Activated naive CD8-positive, alpha-beta T cell (primary cell): Measurements from ENCODE around the gene SLC11A1.

Experiments used
- H3K27ac Mint-ChIP-seq: one replicate; pipeline ENCODE4 v1.8.0; 2021; ENCODE audit warnings: mixed read lengths
- H3K27me3 Mint-ChIP-seq: one replicate; pipeline ENCODE4 v1.8.0; 2021; ENCODE audit warnings: mixed read lengths
- H3K36me3 Mint-ChIP-seq: one replicate; pipeline ENCODE4 v1.8.0; 2021; ENCODE audit warnings: mixed read lengths
- H3K4me1 Mint-ChIP-seq: one replicate; pipeline ENCODE4 v1.8.0; 2021; ENCODE audit warnings: low read depth, mixed read lengths
- H3K4me3 Mint-ChIP-seq: one replicate; pipeline ENCODE4 v1.8.0; 2021; ENCODE audit warnings: mild to moderate bottlenecking, mixed read lengths
- H3K9me3 Mint-ChIP-seq: one replicate; pipeline ENCODE4 v1.8.0; 2021; ENCODE audit warnings: low read depth, mixed read lengths

Gene SLC11A1

GRCh38 chr2:218403810-218404209, 21.7 kb downstream of the SLC11A1 start:
- peaks cover 44% of the 10 kb centered on the region for H3K4me1 Mint-ChIP-seq
- H3K27me3 Mint-ChIP-seq = no peaks in the 10 kb centered on the region
- H3K36me3 Mint-ChIP-seq = no peaks in the 10 kb centered on the region
- no peaks in the 10 kb centered on the region for H3K9me3 Mint-ChIP-seq
- H3K4me3 Mint-ChIP-seq = peak overlapping the region; percentile 4
- H3K27ac Mint-ChIP-seq = peak overlapping the region; percentile 6

DNA sequence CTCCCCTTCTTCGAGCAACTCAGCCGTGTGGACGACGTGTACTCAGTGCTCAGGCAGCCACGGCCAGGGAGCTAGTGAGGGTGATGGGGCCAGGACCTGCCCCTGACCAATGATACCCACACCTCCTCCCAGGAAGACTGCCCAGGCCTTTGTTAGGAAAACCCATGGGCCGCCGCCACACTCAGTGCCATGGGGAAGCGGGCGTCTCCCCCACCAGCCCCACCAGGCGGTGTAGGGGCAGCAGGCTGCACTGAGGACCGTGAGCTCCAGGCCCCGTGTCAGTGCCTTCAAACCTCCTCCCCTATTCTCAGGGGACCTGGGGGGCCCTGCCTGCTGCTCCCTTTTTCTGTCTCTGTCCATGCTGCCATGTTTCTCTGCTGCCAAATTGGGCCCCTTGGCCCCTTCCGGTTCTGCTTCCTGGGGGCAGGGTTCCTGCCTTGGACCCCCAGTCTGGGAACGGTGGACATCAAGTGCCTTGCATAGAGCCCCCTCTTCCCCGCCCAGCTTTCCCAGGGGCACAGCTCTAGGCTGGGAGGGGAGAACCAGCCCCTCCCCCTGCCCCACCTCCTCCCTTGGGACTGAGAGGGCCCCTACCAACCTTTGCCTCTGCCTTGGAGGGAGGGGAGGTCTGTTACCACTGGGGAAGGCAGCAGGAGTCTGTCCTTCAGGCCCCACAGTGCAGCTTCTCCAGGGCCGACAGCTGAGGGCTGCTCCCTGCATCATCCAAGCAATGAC, 22.4 kb downstream of the SLC11A1 start:
- Mint-ChIP-seq H3K4me1 (peaks cover 44% of the 10 kb centered on the region), H3K9me3 (no peaks in the 10 kb centered on the region), H3K36me3 (no peaks in the 10 kb centered on the region), H3K4me3 (no peak overlapping the region), H3K27me3 (no peaks in the 10 kb centered on the region), H3K27ac (no peak overlapping the region)

DNA sequence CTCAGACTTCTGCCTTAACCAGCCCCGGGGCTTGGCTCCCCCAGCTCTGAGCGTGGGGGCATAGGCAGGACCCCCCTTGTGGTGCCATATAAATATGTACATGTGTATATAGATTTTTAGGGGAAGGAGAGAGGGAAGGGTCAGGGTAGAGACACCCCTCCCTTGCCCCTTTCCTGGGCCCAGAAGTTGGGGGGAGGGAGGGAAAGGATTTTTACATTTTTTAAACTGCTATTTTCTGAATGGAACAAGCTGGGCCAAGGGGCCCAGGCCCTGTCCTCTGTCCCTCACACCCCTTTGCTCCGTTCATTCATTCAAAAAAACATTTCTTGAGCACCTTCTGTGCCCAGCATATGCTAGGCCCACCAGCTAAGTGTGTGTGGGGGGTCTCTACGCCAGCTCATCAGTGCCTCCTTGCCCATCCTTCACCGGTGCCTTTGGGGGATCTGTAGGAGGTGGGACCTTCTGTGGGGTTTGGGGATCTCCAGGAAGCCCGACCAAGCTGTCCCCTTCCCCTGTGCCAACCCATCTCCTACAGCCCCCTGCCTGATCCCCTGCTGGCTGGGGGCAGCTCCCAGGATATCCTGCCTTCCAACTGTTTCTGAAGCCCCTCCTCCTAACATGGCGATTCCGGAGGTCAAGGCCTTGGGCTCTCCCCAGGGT, 23.1 kb downstream of the SLC11A1 start:
- Mint-ChIP-seq H3K27ac (peak overlapping the region; percentile 61), H3K4me3 (peak overlapping the region; percentile 83), H3K36me3 (no peaks in the 10 kb centered on the region), H3K27me3 (no peaks in the 10 kb centered on the region), H3K9me3 (no peaks in the 10 kb centered on the region), H3K4me1 (peaks cover 44% of the 10 kb centered on the region)

DNA sequence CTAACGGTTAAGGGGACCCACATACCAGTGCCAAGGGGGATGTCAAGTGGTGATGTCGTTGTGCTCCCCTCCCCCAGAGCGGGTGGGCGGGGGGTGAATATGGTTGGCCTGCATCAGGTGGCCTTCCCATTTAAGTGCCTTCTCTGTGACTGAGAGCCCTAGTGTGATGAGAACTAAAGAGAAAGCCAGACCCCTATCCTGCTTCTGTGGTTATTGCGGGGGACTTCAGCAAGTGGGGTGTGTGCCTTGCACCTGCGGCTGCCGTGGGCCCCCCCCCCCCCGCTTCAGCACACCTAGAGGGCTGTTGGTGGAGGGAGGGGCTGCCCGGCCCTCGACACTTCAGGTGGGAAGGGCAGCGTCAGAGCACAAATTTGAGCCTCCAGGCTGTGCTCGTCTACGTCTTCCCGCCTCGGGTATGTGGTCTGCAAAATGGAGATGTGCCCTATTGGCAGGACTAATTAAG, 23.7 kb downstream of the SLC11A1 start:
- H3K9me3 Mint-ChIP-seq = no peaks in the 10 kb centered on the region
- peak overlapping the region; percentile 72 for H3K27ac Mint-ChIP-seq
- no peaks in the 10 kb centered on the region for H3K27me3 Mint-ChIP-seq
- no peaks in the 10 kb centered on the region for H3K36me3 Mint-ChIP-seq
- peaks cover 44% of the 10 kb centered on the region for H3K4me1 Mint-ChIP-seq
- peak overlapping the region; percentile 83 for H3K4me3 Mint-ChIP-seq

- peaks cover 41% of the 10 kb centered on the region for H3K4me1 Mint-ChIP-seq
- peak overlapping the region; percentile 89 for H3K4me3 Mint-ChIP-seq
- no peaks in the 10 kb centered on the region for H3K27me3 Mint-ChIP-seq
- H3K36me3 Mint-ChIP-seq = no peaks in the 10 kb centered on the region
- no peaks in the 10 kb centered on the region for H3K9me3 Mint-ChIP-seq
- peak overlapping the region; percentile 83 for H3K27ac Mint-ChIP-seq
Observed at GRCh38 chr2:218406209-218406948, 24.3 kb downstream of the SLC11A1 start.

DNA sequence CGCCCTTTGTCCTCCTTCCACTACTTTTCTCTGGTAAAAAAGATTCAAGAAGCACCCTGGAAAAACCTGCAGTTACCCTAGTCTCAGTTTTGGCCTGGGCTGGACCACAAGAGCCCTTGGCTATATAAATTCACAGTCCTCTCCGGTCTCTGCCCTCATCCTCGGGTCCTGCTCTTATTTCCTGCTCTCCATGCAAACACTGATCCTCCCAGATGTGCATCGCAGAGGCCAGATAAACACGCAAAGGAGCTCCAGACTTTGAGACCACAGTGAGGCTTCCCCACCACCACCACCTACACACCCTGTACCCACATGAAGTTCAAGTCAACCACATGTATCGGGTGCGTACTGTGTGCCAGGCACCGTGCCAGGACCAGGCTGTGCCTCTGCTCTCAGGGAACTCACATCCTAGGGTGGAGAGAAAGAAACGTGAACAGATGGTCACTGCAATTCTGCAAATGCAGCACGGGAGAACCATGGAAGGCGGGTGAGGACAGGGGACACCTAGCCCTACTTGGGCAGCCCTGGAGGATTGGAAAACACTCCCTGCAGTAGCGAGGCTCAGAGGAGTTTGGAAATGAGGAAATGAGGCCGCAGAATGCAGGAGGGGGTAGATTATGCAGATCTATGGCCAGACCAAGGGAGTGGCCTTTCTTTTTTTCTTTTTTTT, 25.0 kb downstream of the SLC11A1 start:
- H3K9me3 Mint-ChIP-seq = no peaks in the 10 kb centered on the region
- no peaks in the 10 kb centered on the region for H3K36me3 Mint-ChIP-seq
- peak overlapping the region; percentile 83 for H3K27ac Mint-ChIP-seq
- H3K4me3 Mint-ChIP-seq = peak overlapping the region; percentile 89
- H3K27me3 Mint-ChIP-seq = no peaks in the 10 kb centered on the region
- H3K4me1 Mint-ChIP-seq = peaks cover 37% of the 10 kb centered on the region

DNA sequence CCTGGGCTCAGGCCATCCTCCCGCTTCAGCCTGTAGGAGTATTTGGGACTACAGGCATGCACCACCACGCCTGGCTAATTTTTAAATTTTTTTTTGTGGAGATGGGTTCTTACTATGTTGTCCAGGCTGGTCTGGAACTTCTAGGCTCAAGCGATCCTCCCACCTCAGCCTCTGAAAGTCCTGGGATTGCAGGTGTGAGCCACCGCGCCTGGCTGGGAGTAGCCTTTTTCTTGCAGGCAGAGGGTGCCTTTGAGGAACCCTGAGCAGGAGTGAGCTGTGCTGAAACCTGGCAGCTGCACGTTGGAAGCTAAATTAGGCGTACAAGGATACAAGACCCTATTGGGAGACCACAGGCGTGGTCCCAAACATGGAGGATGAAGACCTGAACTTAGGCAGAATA, 25.6 kb downstream of the SLC11A1 start:
- H3K27me3 Mint-ChIP-seq = no peaks in the 10 kb centered on the region
- H3K9me3 Mint-ChIP-seq = no peaks in the 10 kb centered on the region
- no peak overlapping the region for H3K27ac Mint-ChIP-seq
- H3K36me3 Mint-ChIP-seq = no peaks in the 10 kb centered on the region
- H3K4me3 Mint-ChIP-seq = no peak overlapping the region
- peaks cover 34% of the 10 kb centered on the region for H3K4me1 Mint-ChIP-seq

DNA sequence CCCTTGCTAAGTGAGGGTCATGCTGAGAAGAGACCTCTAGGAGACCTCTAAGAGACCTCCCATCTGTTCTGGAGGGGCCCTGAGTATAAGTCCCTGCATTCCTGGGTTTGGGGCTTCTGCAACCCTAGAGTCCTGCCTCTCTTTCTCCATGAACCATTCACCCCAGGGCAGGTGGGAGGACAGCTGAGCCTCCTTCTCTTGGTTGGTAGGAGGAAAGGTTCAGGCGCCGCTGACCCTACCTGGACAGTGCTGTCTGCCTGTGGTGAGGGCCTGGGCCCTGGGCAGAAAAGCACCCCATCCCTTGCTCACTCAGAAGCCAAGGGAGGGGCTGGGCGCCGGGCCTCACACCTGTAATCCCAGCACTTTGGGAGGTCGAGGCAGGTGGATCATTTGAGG, 36.2 kb downstream of the SLC11A1 start:
- no peaks in the 10 kb centered on the region for H3K27me3 Mint-ChIP-seq
- no peaks in the 10 kb centered on the region for H3K36me3 Mint-ChIP-seq
- H3K27ac Mint-ChIP-seq = no peak overlapping the region
- no peak overlapping the region for H3K4me3 Mint-ChIP-seq
- H3K9me3 Mint-ChIP-seq = no peaks in the 10 kb centered on the region
- no peaks in the 10 kb centered on the region for H3K4me1 Mint-ChIP-seq

DNA sequence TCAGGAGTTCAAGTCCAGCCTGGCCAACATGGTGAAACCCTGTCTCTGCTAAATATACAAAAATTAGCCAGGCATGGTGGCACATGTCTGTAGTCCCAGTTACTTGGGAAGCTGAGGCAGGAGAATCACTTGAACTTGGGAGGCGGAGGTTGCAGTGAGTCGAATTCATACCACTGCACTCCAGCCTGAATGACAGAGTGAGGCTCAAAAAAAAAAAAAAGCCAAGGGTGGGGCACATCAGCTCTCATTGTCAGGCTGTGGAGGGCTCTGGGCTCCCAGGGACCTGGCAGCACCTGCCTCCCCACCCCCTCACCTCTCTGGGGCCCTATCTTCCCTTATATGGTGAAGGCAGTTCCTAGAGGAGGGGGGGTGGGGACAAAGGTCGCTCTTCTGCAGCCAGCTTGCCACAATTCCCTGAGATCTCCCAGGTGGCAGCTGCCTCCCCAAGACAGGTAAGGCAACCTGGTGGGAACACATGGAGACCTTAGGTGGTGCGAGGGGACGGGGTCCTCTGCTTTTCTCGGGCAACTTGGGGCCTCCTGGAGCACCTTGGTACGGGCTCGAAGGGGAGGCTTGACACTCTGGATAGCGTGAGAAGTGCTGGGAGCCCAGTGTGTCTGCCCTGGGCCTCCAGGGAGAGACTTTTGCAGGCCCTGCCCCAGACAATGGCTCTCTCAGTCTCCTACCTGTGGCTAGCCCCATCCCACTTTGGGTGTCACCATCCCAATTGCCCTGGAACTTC, 36.8 kb downstream of the SLC11A1 start, which contains the start of gene VIL1:
VIL1 (plus strand) TSS at position 407 of the 742 bp plus-strand sequence. CDS start 4,656 bp downstream, outside the sequence.
- no peaks in the 10 kb centered on the region for H3K4me1 Mint-ChIP-seq

DNA sequence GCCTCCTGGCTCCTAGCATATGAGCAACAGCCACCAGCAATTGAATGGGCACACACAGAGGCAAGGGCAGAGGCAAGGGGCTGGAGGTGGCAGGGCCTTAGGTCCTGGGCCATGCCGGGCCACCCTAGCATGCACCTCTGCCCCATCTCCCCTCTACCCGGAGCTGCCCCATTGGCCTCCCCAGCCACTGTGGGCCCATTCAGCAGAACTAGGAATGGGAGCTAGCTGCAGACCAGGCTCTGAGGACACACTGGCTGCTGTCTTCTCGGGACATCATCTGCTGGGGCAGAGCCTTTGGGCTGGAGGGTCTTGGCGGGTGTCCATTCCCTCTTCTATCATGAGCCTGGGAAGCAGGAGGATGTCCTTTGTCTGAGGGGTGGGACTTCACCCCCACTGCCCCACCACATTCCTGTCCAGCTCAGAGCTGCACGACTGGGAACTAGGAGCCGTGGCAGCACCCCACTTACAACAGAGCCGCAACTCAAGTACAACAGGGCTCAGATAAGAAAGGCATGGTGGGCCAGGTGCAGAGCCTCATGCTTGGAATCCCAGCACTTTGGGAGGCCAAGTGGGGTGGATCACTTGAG, 37.6 kb downstream of the SLC11A1 start:
- no peaks in the 10 kb centered on the region for H3K9me3 Mint-ChIP-seq
- no peak overlapping the region for H3K4me3 Mint-ChIP-seq
- H3K27me3 Mint-ChIP-seq = no peaks in the 10 kb centered on the region
- H3K36me3 Mint-ChIP-seq = no peaks in the 10 kb centered on the region
- H3K27ac Mint-ChIP-seq = no peak overlapping the region
- H3K4me1 Mint-ChIP-seq = no peaks in the 10 kb centered on the region

More for the DNA sequence above, 36.8 kb downstream of the SLC11A1 start, which contains the start of gene VIL1:
- no peaks in the 10 kb centered on the region for H3K27me3 Mint-ChIP-seq
- no peaks in the 10 kb centered on the region for H3K9me3 Mint-ChIP-seq
- H3K27ac Mint-ChIP-seq = no peak within 1 kb of the TSS
- H3K36me3 Mint-ChIP-seq = no peaks in the 10 kb centered on the region
- H3K4me3 Mint-ChIP-seq = no peak within 1 kb of the TSS

- no peaks in the 10 kb centered on the region for H3K27me3 Mint-ChIP-seq
- no peaks in the 10 kb centered on the region for H3K9me3 Mint-ChIP-seq
- no peak overlapping the region for H3K27ac Mint-ChIP-seq
- no peaks in the 10 kb centered on the region for H3K4me1 Mint-ChIP-seq
- no peaks in the 10 kb centered on the region for H3K36me3 Mint-ChIP-seq
- H3K4me3 Mint-ChIP-seq = no peak overlapping the region
Observed at GRCh38 chr2:218421027-218421426, 39.0 kb downstream of the SLC11A1 start.

DNA sequence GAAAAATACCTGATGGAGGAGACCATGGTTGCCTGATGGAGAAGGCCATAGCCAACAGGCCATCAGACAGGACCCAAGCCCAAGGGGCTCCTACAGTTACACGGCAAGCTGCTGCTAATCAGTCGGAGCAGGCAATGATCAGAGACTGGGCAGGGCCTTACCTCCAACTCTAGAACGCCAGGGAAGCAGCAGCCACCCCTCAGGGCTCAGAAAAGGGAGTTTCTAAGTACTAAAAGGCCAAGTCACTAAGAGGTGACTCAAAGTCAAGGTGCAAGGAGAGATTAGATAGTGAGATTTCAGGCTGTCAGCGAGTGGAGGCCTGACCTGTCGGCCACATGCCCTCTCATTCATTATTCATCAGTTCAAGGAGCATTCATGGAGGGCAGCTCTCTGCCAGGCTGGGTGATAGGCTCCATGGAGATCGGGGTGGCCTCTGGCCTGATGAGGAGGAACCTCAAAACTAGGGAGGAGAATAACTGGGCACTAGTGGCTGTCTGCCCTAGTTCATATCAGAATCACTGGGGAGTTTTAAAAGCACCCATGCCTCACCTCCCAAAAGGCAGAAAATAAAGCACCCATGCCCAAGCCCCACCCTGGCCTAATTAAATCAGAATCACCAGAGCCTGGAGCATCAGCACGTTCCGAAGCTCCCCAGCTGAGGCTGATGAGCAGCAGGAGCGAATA, 40.5 kb downstream of the SLC11A1 start:
- no peaks in the 10 kb centered on the region for H3K27me3 Mint-ChIP-seq
- H3K4me1 Mint-ChIP-seq = no peaks in the 10 kb centered on the region
- H3K27ac Mint-ChIP-seq = no peak overlapping the region
- H3K36me3 Mint-ChIP-seq = no peaks in the 10 kb centered on the region
- H3K9me3 Mint-ChIP-seq = no peaks in the 10 kb centered on the region
- no peak overlapping the region for H3K4me3 Mint-ChIP-seq

- no peak overlapping the region for H3K27ac Mint-ChIP-seq
- H3K4me1 Mint-ChIP-seq = no peaks in the 10 kb centered on the region
- H3K4me3 Mint-ChIP-seq = no peak overlapping the region
- no peaks in the 10 kb centered on the region for H3K27me3 Mint-ChIP-seq
- H3K9me3 Mint-ChIP-seq = no peaks in the 10 kb centered on the region
- no peaks in the 10 kb centered on the region for H3K36me3 Mint-ChIP-seq
Observed at GRCh38 chr2:218423584-218423983, 41.5 kb downstream of the SLC11A1 start.
